HG02678 (cell line): ENCODE data around the gene SMIM26.
"Not testable (repeated sequence)": the region's sequence is repeated elsewhere in the genome, so short reads cannot be mapped to it uniquely, and the experiment has no call there.

Source experiments
- ATAC-seq: cut with Tn5 transposase; IDR thresholded peaks from one replicate; pipeline ENCODE4 v1.9.1; 2021; ENCODE audit warnings: mild to moderate bottlenecking, moderate library complexity; ENCODE audit not compliant: unreplicated experiment

SMIM26 gene

GRCh38 chr20:18566892-18567738 is at the start of gene SMIM26:
Gene SMIM26, plus strand, starts transcription at chr20:18567432. Its CDS starts 47 bp downstream, at chr20:18567479.
- peak; percentile 100 for ATAC-seq

GRCh38 chr20:18522066-18522465 is 45.2 kb upstream of the SMIM26 start:
- ATAC-seq: not testable (repeated sequence)

GRCh38 chr20:18523066-18523465 is 44.2 kb upstream of the SMIM26 start:
- ATAC-seq: no peak

- ATAC-seq: no peak
These were observed 42.6 kb upstream of the SMIM26 start for GRCh38 chr20:18524646-18525045.

- ATAC-seq: not testable (repeated sequence)
These were observed 40.5 kb upstream of the SMIM26 start for GRCh38 chr20:18526761-18527160.

- no peak for ATAC-seq
These were observed 39.9 kb upstream of the SMIM26 start for GRCh38 chr20:18527339-18527738.

GRCh38 chr20:18527836-18528235 is 39.4 kb upstream of the SMIM26 start:
- no peak for ATAC-seq

GRCh38 chr20:18529041-18529440 is 38.2 kb upstream of the SMIM26 start:
- no peak for ATAC-seq

- no peak for ATAC-seq
These were observed 34.6 kb upstream of the SMIM26 start for GRCh38 chr20:18532626-18533025.

GRCh38 chr20:18533491-18533890 is 33.7 kb upstream of the SMIM26 start:
- no peak for ATAC-seq

- no peak for ATAC-seq
These were observed 33.1 kb upstream of the SMIM26 start for GRCh38 chr20:18533978-18534644.

- no peak for ATAC-seq
These were observed 29.6 kb upstream of the SMIM26 start for GRCh38 chr20:18537651-18538050.

GRCh38 chr20:18541741-18542140 is 25.5 kb upstream of the SMIM26 start:
- ATAC-seq: no peak

- ATAC-seq: no peak
These were observed 24.0 kb upstream of the SMIM26 start for GRCh38 chr20:18543216-18543615.

- no peak for ATAC-seq
These were observed 23.3 kb upstream of the SMIM26 start for GRCh38 chr20:18543932-18544331.

- ATAC-seq: no peak
These were observed 21.7 kb upstream of the SMIM26 start for GRCh38 chr20:18545566-18545965.

- ATAC-seq: no peak
These were observed 18.8 kb upstream of the SMIM26 start for GRCh38 chr20:18548465-18548864.

GRCh38 chr20:18553746-18554145 is 13.5 kb upstream of the SMIM26 start:
- ATAC-seq: no peak

- peak; percentile 13 for ATAC-seq
These were observed 483 bp downstream of the SMIM26 start for GRCh38 chr20:18567739-18568091.

- ATAC-seq: no peak
These were observed 3.8 kb downstream of the SMIM26 start for GRCh38 chr20:18571009-18571408.

GRCh38 chr20:18571578-18571977 is 4.3 kb downstream of the SMIM26 start:
- ATAC-seq: no peak

GRCh38 chr20:18577942-18578341 is 10.7 kb downstream of the SMIM26 start:
- no peak for ATAC-seq
